ENCODE measurements around the gene ADAMTS8.

Gene ADAMTS8

GRCh38 chr11:130403967-130404366 is 24.4 kb downstream of the ADAMTS8 start:
- Mint-ChIP-seq H3K4me1 (peaks cover 50% of the 10 kb centered on the region), H3K27me3 (ENCODE audit: low read depth) (peaks cover 15% of the 10 kb centered on the region), H3K4me3 (no peak overlapping the region), H3K27ac (peak overlapping the region; percentile 70 to 83 (median 81)), H3K9me3 (no peaks in the 10 kb centered on the region), H3K36me3 (ENCODE audit: low read depth) (no peaks in the 10 kb centered on the region)
- TF ChIP-seq, protein P1, sequence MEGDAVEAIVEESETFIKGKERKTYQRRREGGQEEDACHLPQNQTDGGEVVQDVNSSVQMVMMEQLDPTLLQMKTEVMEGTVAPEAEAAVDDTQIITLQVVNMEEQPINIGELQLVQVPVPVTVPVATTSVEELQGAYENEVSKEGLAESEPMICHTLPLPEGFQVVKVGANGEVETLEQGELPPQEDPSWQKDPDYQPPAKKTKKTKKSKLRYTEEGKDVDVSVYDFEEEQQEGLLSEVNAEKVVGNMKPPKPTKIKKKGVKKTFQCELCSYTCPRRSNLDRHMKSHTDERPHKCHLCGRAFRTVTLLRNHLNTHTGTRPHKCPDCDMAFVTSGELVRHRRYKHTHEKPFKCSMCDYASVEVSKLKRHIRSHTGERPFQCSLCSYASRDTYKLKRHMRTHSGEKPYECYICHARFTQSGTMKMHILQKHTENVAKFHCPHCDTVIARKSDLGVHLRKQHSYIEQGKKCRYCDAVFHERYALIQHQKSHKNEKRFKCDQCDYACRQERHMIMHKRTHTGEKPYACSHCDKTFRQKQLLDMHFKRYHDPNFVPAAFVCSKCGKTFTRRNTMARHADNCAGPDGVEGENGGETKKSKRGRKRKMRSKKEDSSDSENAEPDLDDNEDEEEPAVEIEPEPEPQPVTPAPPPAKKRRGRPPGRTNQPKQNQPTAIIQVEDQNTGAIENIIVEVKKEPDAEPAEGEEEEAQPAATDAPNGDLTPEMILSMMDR (IDR thresholded peaks at IDR 0.05; ENCODE audit: unreplicated experiment in 3 of 3), result no peak

- H3K36me3 Mint-ChIP-seq (ENCODE audit: low read depth), result no peaks in the 10 kb centered on the region
Observed at GRCh38 chr11:130403271-130403804, 25.1 kb downstream of the ADAMTS8 start.

GRCh38 chr11:130402570-130402969 is 25.8 kb downstream of the ADAMTS8 start:
- Mint-ChIP-seq H3K9me3 (no peaks in the 10 kb centered on the region), H3K36me3 (ENCODE audit: low read depth) (no peaks in the 10 kb centered on the region), H3K4me1 (peaks cover 44% of the 10 kb centered on the region), H3K27me3 (ENCODE audit: low read depth) (peaks cover 19% of the 10 kb centered on the region), H3K4me3 (peak overlapping the region in 1 of 3 experiments; percentile 6), H3K27ac (peak overlapping the region; percentile 70 to 83 (median 81))
- TF ChIP-seq, protein P1 (IDR thresholded peaks at IDR 0.05; ENCODE audit: unreplicated experiment in 3 of 3), result no peak

More at GRCh38 chr11:130403271-130403804, 25.1 kb downstream of the ADAMTS8 start:
- Mint-ChIP-seq H3K4me3 (peak overlapping the region in 1 of 3 experiments; percentile 43), H3K9me3 (no peaks in the 10 kb centered on the region), H3K27me3 (ENCODE audit: low read depth) (peaks cover 13% of the 10 kb centered on the region), H3K4me1 (peaks cover 49% of the 10 kb centered on the region), H3K27ac (peak overlapping the region; percentile 70 to 83 (median 81))
- TF ChIP-seq, protein P1 (IDR thresholded peaks at IDR 0.05; ENCODE audit: unreplicated experiment in 3 of 3), result no peak

GRCh38 chr11:130400781-130401483 is 27.5 kb downstream of the ADAMTS8 start:
- Mint-ChIP-seq H3K9me3 (peaks cover under 1% of the 10 kb centered on the region), H3K27me3 (ENCODE audit: low read depth) (peaks cover 20% of the 10 kb centered on the region)

DNA sequence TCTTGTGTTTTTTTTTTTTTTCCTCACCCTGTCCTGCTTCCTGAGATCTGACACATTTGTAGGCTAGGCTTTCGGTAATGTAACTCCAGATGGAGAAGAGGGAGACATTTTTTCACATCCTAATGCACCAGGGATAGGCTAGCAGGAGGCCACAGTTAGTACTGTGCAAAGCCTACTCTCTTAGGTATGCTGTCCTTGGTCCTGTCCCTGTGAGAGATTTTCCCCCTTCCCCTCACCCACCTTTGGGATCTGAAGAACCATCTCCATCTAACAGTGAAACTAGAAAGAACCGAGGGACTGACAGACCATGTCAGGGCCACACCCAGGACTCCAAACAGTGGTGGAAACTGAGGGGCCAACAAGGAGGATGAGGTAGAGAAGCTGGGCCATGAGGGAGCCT is 29.2 kb downstream of the ADAMTS8 start:
- TF ChIP-seq, protein P1 (IDR thresholded peaks at IDR 0.05; ENCODE audit: unreplicated experiment in 3 of 3), result no peak
- no peaks in the 10 kb centered on the region for H3K36me3 Mint-ChIP-seq (ENCODE audit: low read depth)
- no peak overlapping the region for H3K4me3 Mint-ChIP-seq
- H3K9me3 Mint-ChIP-seq, result peaks cover 3% of the 10 kb centered on the region
- peaks cover 24% of the 10 kb centered on the region for H3K27me3 Mint-ChIP-seq (ENCODE audit: low read depth)
- H3K4me1 Mint-ChIP-seq, result peaks cover 44% of the 10 kb centered on the region
- no peak overlapping the region for H3K27ac Mint-ChIP-seq

More at GRCh38 chr11:130400781-130401483, 27.5 kb downstream of the ADAMTS8 start:
- TF ChIP-seq, protein P1 (IDR thresholded peaks at IDR 0.05; ENCODE audit: unreplicated experiment in 3 of 3), result no peak
- Mint-ChIP-seq H3K4me1 (peaks cover 44% of the 10 kb centered on the region), H3K36me3 (ENCODE audit: low read depth) (no peaks in the 10 kb centered on the region), H3K4me3 (peak overlapping the region in 2 of 3 experiments; percentile 33 to 40), H3K27ac (peak overlapping the region; percentile 72 to 83 (median 81))
